Cardiac muscle cell (in vitro differentiated cells and primary cell): ENCODE data around the gene FOXO6. TPM values are rescaled to one million over a fixed set of nuclear protein-coding genes. Genes with fewer than 3 reads are reported as not detected.

Experiments used
- DNase-seq, 2 donors: peaks; one replicate each; pipeline versions ENCODE4 v3.0.0 to v3.0.0-alpha.2; 2010 to 2017; ENCODE audit warnings: low read depth in 1 of 2, low spot score in 1 of 2
- H3K27ac ChIP-seq: fragments of 200-600 bp; sonication (generic); 2 replicates; pipeline ENCODE4 v1.5.1; 2016
- H3K27me3 ChIP-seq: fragments of 200-600 bp; sonication (generic); 2 replicates; pipeline ENCODE4 v1.6.0; 2016; ENCODE audit warnings: control low read depth
- H3K36me3 ChIP-seq: fragments of 200-600 bp; sonication (generic); 2 replicates; pipeline ENCODE4 v1.5.1; 2016; ENCODE audit warnings: control low read depth
- H3K4me1 ChIP-seq: fragments of 200-600 bp; sonication (generic); 2 replicates; pipeline ENCODE4 v1.8.1; 2017; ENCODE audit warnings: low read depth, mild to moderate bottlenecking, mixed run types
- H3K4me3 ChIP-seq: fragments of 200-600 bp; sonication (generic); 2 replicates; pipeline ENCODE4 v1.5.1; 2016; ENCODE audit warnings: mild to moderate bottlenecking
- H3K9me3 ChIP-seq: fragments of 200-600 bp; sonication (generic); 2 replicates; pipeline ENCODE4 v1.5.1; 2017; ENCODE audit warnings: low read depth, mild to moderate bottlenecking, control low read depth
- CTCF ChIP-seq: IDR thresholded peaks from 2 replicates; pipeline ENCODE4 v1.5.1; 2012; ENCODE audit warnings: low read depth, mild to moderate bottlenecking, low read length
- polyA plus RNA-seq: library from polyadenylated mRNA; unstranded; fragments of >200 nt; fragmentation: Nextera tagmentation; extraction: Ambion mirVana; gene quantifications from 2 replicates; pipeline ENCODE4 v1.2.1, GENCODE V29; 2016
- total RNA-seq: library from RNA; depleted of rRNA; stranded (reverse); fragments of >200 nt; gene quantifications from 2 replicates; pipeline ENCODE4 v1.2.3, GENCODE V29; 2016

FOXO6 gene
- total and polyA plus RNA-seq, 2 experiments from 2014 or later, result 10.7 to 18.2 TPM

- Histone ChIP-seq H3K27me3 (no peaks in the 10 kb centered on the region), H3K4me1 (peaks cover 4% of the 10 kb centered on the region), H3K4me3 (no peak overlapping the region), H3K27ac (no peak overlapping the region), H3K9me3 (no peaks in the 10 kb centered on the region), H3K36me3 (no peaks in the 10 kb centered on the region)
- no peak for TF ChIP-seq CTCF
- DNase-seq, result no peak
Measured at GRCh38 chr1:41327383-41327999, 33.7 kb upstream of the FOXO6 start.

GRCh38 chr1:41328001-41328615 is 33.1 kb upstream of the FOXO6 start:
- no peak for DNase-seq
- TF ChIP-seq CTCF, result no peak
- Histone ChIP-seq H3K27ac (no peak overlapping the region), H3K4me1 (peaks cover 4% of the 10 kb centered on the region), H3K27me3 (no peaks in the 10 kb centered on the region), H3K4me3 (no peak overlapping the region), H3K9me3 (no peaks in the 10 kb centered on the region), H3K36me3 (no peaks in the 10 kb centered on the region)

- H3K4me3 ChIP-seq, result no peak overlapping the region
- no peak overlapping the region for H3K27ac ChIP-seq
- TF ChIP-seq CTCF, result no peak
- H3K36me3 ChIP-seq, result no peaks in the 10 kb centered on the region
- DNase-seq, result no peak
- no peaks in the 10 kb centered on the region for H3K9me3 ChIP-seq
- no peaks in the 10 kb centered on the region for H3K27me3 ChIP-seq
- peaks cover 4% of the 10 kb centered on the region for H3K4me1 ChIP-seq
Measured at GRCh38 chr1:41328780-41329640, 32.2 kb upstream of the FOXO6 start.

- Histone ChIP-seq H3K27me3 (no peaks in the 10 kb centered on the region), H3K4me1 (peaks cover 4% of the 10 kb centered on the region), H3K4me3 (no peak overlapping the region), H3K27ac (no peak overlapping the region), H3K9me3 (no peaks in the 10 kb centered on the region), H3K36me3 (no peaks in the 10 kb centered on the region)
- no peak for DNase-seq
- no peak for TF ChIP-seq CTCF
Measured at GRCh38 chr1:41329662-41330587, 31.3 kb upstream of the FOXO6 start.
